Loucy (cell line): ENCODE measurements around the gene RSRC2.
"Not testable (repeated sequence)": the region's sequence is repeated elsewhere in the genome, so short reads cannot be mapped to it uniquely, and the experiment has no call there.

ENCODE experiments used
- H2AFZ ChIP-seq: fragments of 200-600 bp; sonication (generic); 2 replicates; pipeline ENCODE4 v1.6.0; 2016; ENCODE audit warnings: antibody characterized with exemption, mild to moderate bottlenecking, low read length, moderate library complexity
- H3F3A ChIP-seq: fragments of 200-600 bp; 2 replicates; pipeline ENCODE4 v1.6.0; 2016; ENCODE audit warnings: antibody characterized with exemption, low read depth, mild to moderate bottlenecking
- H3K27me3 ChIP-seq: fragments of 200-600 bp; sonication (generic); 2 replicates; pipeline ENCODE4 v1.6.1; 2014; ENCODE audit warnings: low read length, mild to moderate bottlenecking; ENCODE audit not compliant: insufficient read depth, poor library complexity, severe bottlenecking
- H3K36me3 ChIP-seq: fragments of 200-600 bp; sonication (generic); 2 replicates; pipeline ENCODE4 v1.6.1; 2016; ENCODE audit warnings: low read length; ENCODE audit not compliant: insufficient read depth
- H3K4me1 ChIP-seq: fragments of 200-600 bp; sonication (generic); 2 replicates; pipeline ENCODE4 v1.5.1; 2014; ENCODE audit warnings: low read length, mild to moderate bottlenecking; ENCODE audit not compliant: insufficient read depth, poor library complexity, severe bottlenecking
- H3K4me2 ChIP-seq: fragments of 200-600 bp; sonication (generic); 2 replicates; pipeline ENCODE4 v1.6.0; 2014; ENCODE audit warnings: antibody characterized with exemption, low read length, low read depth, mild to moderate bottlenecking; ENCODE audit not compliant: poor library complexity, severe bottlenecking
- H3K4me3 ChIP-seq: fragments of 200-600 bp; sonication (generic); 2 replicates; pipeline ENCODE4 v1.5.1; 2014; ENCODE audit warnings: low read length, mild to moderate bottlenecking, mixed read lengths; ENCODE audit not compliant: poor library complexity, severe bottlenecking
- H3K79me2 ChIP-seq: fragments of 200-600 bp; sonication (generic); 2 replicates; pipeline ENCODE4 v1.6.1; 2014; ENCODE audit warnings: low read length; ENCODE audit not compliant: insufficient read depth
- H3K9ac ChIP-seq: fragments of 200-600 bp; sonication (generic); 2 replicates; pipeline ENCODE4 v1.6.0; 2014; ENCODE audit warnings: mild to moderate bottlenecking, low read depth, low read length, moderate library complexity; ENCODE audit not compliant: poor library complexity, severe bottlenecking
- H3K9me2 ChIP-seq: fragments of 200-600 bp; sonication (generic); replicated peaks from 2 replicates; pipeline ENCODE4 v1.6.1; 2016; ENCODE audit warnings: low read depth, low read length, mixed read lengths
- H3K9me3 ChIP-seq: fragments of 200-600 bp; sonication (generic); 2 replicates; pipeline ENCODE4 v1.6.1; 2014; ENCODE audit warnings: mild to moderate bottlenecking, antibody characterized with exemption, low read length, low read depth; ENCODE audit not compliant: insufficient read depth
- H4K20me1 ChIP-seq: fragments of 200-600 bp; sonication (generic); 2 replicates; pipeline ENCODE4 v1.6.0; 2014; ENCODE audit warnings: antibody characterized with exemption, low read length, mild to moderate bottlenecking; ENCODE audit not compliant: insufficient read depth, poor library complexity, severe bottlenecking
- CTCF ChIP-seq: fragments of 200-600 bp; sonication (generic); conservative IDR thresholded peaks from 2 replicates; pipeline ENCODE4 v1.5.1; 2014; ENCODE audit warnings: mild to moderate bottlenecking, antibody characterized with exemption, low read length
- EZH2phosphoT487 ChIP-seq: fragments of 200-600 bp; IDR thresholded peaks from 2 replicates; pipeline ENCODE4 v1.6.1; 2018; ENCODE audit warnings: antibody characterized with exemption, mild to moderate bottlenecking, moderate library complexity, borderline replicate concordance

The RSRC2 gene

GRCh38 chr12:122500685-122501488 lies 25.8 kb downstream of the RSRC2 start, which contains the start of gene ZCCHC8:
TSS of gene ZCCHC8 (minus strand) at chr12:122500932. CDS start at chr12:122500840, 92 bp downstream.
- Histone ChIP-seq H3K9me2 (no peaks in the 10 kb centered on the region), H3K9me3 (no peaks in the 10 kb centered on the region), H3K4me3 (peak within 1 kb of the TSS; percentile 99), H3K9ac (peak within 1 kb of the TSS; percentile 94), H3K27me3 (no peaks in the 10 kb centered on the region), H3K4me1 (peaks cover 28% of the 10 kb centered on the region), H3F3A (peaks cover 10% of the 10 kb centered on the region; the same call in 1 of the 2 replicates), H3K36me3 (peaks cover 29% of the 10 kb centered on the region), H3K79me2 (peaks cover 46% of the 10 kb centered on the region), H2AFZ (peak within 1 kb of the TSS; percentile 94), H4K20me1 (peaks cover 22% of the 10 kb centered on the region), H3K4me2 (peak within 1 kb of the TSS; percentile 81)
- TF ChIP-seq EZH2phosphoT487 (no peak), CTCF (peak; percentile 34)

GRCh38 chr12:122499991-122500684 lies 26.6 kb downstream of the RSRC2 start:
- Histone ChIP-seq H2AFZ (peak overlapping the region; percentile 94), H3K27me3 (no peaks in the 10 kb centered on the region), H3K9me3 (no peaks in the 10 kb centered on the region), H3F3A (peaks cover 6% of the 10 kb centered on the region; the same call in 1 of the 2 replicates), H3K79me2 (peaks cover 53% of the 10 kb centered on the region), H3K4me1 (peaks cover 30% of the 10 kb centered on the region), H3K9ac (peak overlapping the region; percentile 94), H3K9me2 (no peaks in the 10 kb centered on the region), H3K36me3 (peaks cover 22% of the 10 kb centered on the region), H4K20me1 (peaks cover 22% of the 10 kb centered on the region), H3K4me3 (peak overlapping the region; percentile 99), H3K4me2 (peak overlapping the region; percentile 81)
- TF ChIP-seq EZH2phosphoT487 = no peak
- TF ChIP-seq CTCF = no peak

- Histone ChIP-seq H3K9me3 (no peaks in the 10 kb centered on the region), H3K4me1 (peaks cover 23% of the 10 kb centered on the region), H3K9ac (no peak overlapping the region), H2AFZ (no peak overlapping the region), H3K79me2 (peaks cover 82% of the 10 kb centered on the region), H4K20me1 (peaks cover 22% of the 10 kb centered on the region), H3F3A (no peaks in the 10 kb centered on the region), H3K9me2 (no peaks in the 10 kb centered on the region), H3K4me3 (no peak overlapping the region), H3K27me3 (no peaks in the 10 kb centered on the region), H3K36me3 (peaks cover 18% of the 10 kb centered on the region; the same call in 1 of the 2 replicates), H3K4me2 (peak overlapping the region; percentile 22)
- no peak for TF ChIP-seq EZH2phosphoT487
- TF ChIP-seq CTCF = no peak
These were observed 31.5 kb downstream of the RSRC2 start for GRCh38 chr12:122495258-122495657.

GRCh38 chr12:122493222-122493621 lies 33.5 kb downstream of the RSRC2 start:
- H3K9me2 ChIP-seq, H2AFZ ChIP-seq, H3K4me3 ChIP-seq, H3K27me3 ChIP-seq, H3K9me3 ChIP-seq, H3F3A ChIP-seq, H3K9ac ChIP-seq: not testable (repeated sequence)
- Histone ChIP-seq H3K36me3 (peaks cover 37% of the 10 kb centered on the region; the same call in 1 of the 2 replicates), H3K4me1 (peaks cover 15% of the 10 kb centered on the region), H3K4me2 (peak overlapping the region; percentile 26), H3K79me2 (peaks cover 62% of the 10 kb centered on the region), H4K20me1 (peaks cover 11% of the 10 kb centered on the region)
